Esophagus (tissue), 2 donors: ENCODE results near the gene PRCP. TPM values are rescaled to one million over a fixed set of nuclear protein-coding genes. Genes with fewer than 3 reads are reported as not detected.

Experiments
- H3K27ac ChIP-seq, 2 donors: one replicate each; pipeline ENCODE4 v1.5.1; 2013; ENCODE audit warnings: low read depth in 2 of 2, mild to moderate bottlenecking in 2 of 2, inconsistent platforms in 1 of 2, low read length in 1 of 2, moderate library complexity in 1 of 2
- H3K27me3 ChIP-seq, 2 donors: one replicate each; pipeline ENCODE4 v1.6.1; 2013; ENCODE audit warnings: low read length in 2 of 2, control low read depth in 1 of 2, mild to moderate bottlenecking in 1 of 2; ENCODE audit not compliant: insufficient read depth in 2 of 2, control insufficient read depth in 1 of 2
- H3K36me3 ChIP-seq, 2 donors: one replicate each; pipeline ENCODE4 v1.6.1; 2013; ENCODE audit warnings: low read length in 1 of 2; ENCODE audit not compliant: control insufficient read depth in 2 of 2, insufficient read depth in 2 of 2
- H3K4me1 ChIP-seq, 2 donors: one replicate each; pipeline ENCODE4 v1.6.1; 2013; ENCODE audit warnings: low read length in 1 of 2; ENCODE audit not compliant: control insufficient read depth in 2 of 2, insufficient read depth in 2 of 2
- H3K4me3 ChIP-seq, 2 donors: one replicate each; pipeline ENCODE4 v1.5.1; 2013; ENCODE audit warnings: low read length in 2 of 2, mild to moderate bottlenecking in 2 of 2, low read depth in 1 of 2, moderate library complexity in 1 of 2
- H3K9me3 ChIP-seq, 2 donors: one replicate each; pipeline ENCODE4 v1.6.1; 2013; ENCODE audit warnings: mild to moderate bottlenecking in 2 of 2, low read depth in 1 of 2, low read length in 1 of 2, moderate library complexity in 1 of 2; ENCODE audit not compliant: control insufficient read depth in 2 of 2, insufficient read depth in 1 of 2
- WGBS, 2 donors: extraction: QIAGEN DNeasy Blood & Tissue Kit; methylation state at CpG; one replicate each; pipeline ENCODE4 v1.1.7; 2013; 5-methylcytosine and 5-hydroxymethylcytosine counted together
- polyA plus RNA-seq, 2 donors: library from polyadenylated mRNA; stranded (reverse); fragments of 200-250 nt; gene quantifications; one replicate each; pipeline ENCODE4 v1.2.3, GENCODE V29; 2013
- donor health status: healthy with polysubstance abuse.
- donor health status: Bipolar disorder and iron deficiency.

The PRCP gene
- polyA plus RNA-seq, 2 donors, result 22.1 to 38.3 TPM

GRCh38 chr11:82786001-82786400 lies 114.2 kb downstream of the PRCP start:
- H3K27ac ChIP-seq, result no peak overlapping the region
- no peaks in the 10 kb centered on the region for H3K9me3 ChIP-seq
- H3K27me3 ChIP-seq, result peaks cover 0 to 3% of the 10 kb centered on the region in 2 donors
- no peak overlapping the region for H3K4me3 ChIP-seq
- peaks cover 0 to 3% of the 10 kb centered on the region in 2 donors for H3K4me1 ChIP-seq
- no peaks in the 10 kb centered on the region for H3K36me3 ChIP-seq
- 92 to 94% methylated on average over 2 of the region's 2 CpGs for WGBS, 2 donors

- Histone ChIP-seq H3K9me3 (no peaks in the 10 kb centered on the region), H3K4me3 (no peak overlapping the region)
- WGBS, 2 donors, result 79 to 83% methylated on average over 1 of the region's 1 CpG
Observed at GRCh38 chr11:82782825-82783374, 117.3 kb downstream of the PRCP start.

GRCh38 chr11:82778776-82779175 lies 121.5 kb downstream of the PRCP start:
- no peaks in the 10 kb centered on the region for H3K9me3 ChIP-seq
- no peaks in the 10 kb centered on the region for H3K27me3 ChIP-seq
- no peak overlapping the region for H3K27ac ChIP-seq
- no peaks in the 10 kb centered on the region for H3K4me1 ChIP-seq
- H3K36me3 ChIP-seq, result no peaks in the 10 kb centered on the region
- H3K4me3 ChIP-seq, result no peak overlapping the region
- 66 to 77% methylated on average over 1 of the region's 1 CpG for WGBS, 2 donors

More at GRCh38 chr11:82782825-82783374, 117.3 kb downstream of the PRCP start:
- Histone ChIP-seq H3K4me1 (no peaks in the 10 kb centered on the region), H3K27me3 (no peaks in the 10 kb centered on the region), H3K27ac (no peak overlapping the region), H3K36me3 (no peaks in the 10 kb centered on the region)

- no peak overlapping the region for H3K27ac ChIP-seq
- no peaks in the 10 kb centered on the region for H3K9me3 ChIP-seq
- H3K4me1 ChIP-seq, result no peaks in the 10 kb centered on the region
- WGBS, 2 donors, result 62 to 89% methylated on average over 2 of the region's 2 CpGs
- no peaks in the 10 kb centered on the region for H3K27me3 ChIP-seq
- H3K36me3 ChIP-seq, result no peaks in the 10 kb centered on the region
- no peak overlapping the region for H3K4me3 ChIP-seq
Observed at GRCh38 chr11:82776377-82776776, 123.9 kb downstream of the PRCP start.

GRCh38 chr11:82775736-82776346 lies 124.4 kb downstream of the PRCP start:
- no peak overlapping the region for H3K27ac ChIP-seq
- no peak overlapping the region for H3K4me3 ChIP-seq
- no peaks in the 10 kb centered on the region for H3K27me3 ChIP-seq
- no peaks in the 10 kb centered on the region for H3K9me3 ChIP-seq
- no peaks in the 10 kb centered on the region for H3K4me1 ChIP-seq
- H3K36me3 ChIP-seq, result no peaks in the 10 kb centered on the region
- WGBS, 2 donors, result 36 to 45% methylated on average over 3 of the region's 3 CpGs

- no peaks in the 10 kb centered on the region for H3K9me3 ChIP-seq
- H3K4me3 ChIP-seq, result no peak overlapping the region
- WGBS, 2 donors, result 75 to 76% methylated on average over 1 of the region's 1 CpG
- no peaks in the 10 kb centered on the region for H3K4me1 ChIP-seq
- no peaks in the 10 kb centered on the region for H3K27me3 ChIP-seq
- H3K36me3 ChIP-seq, result no peaks in the 10 kb centered on the region
- no peak overlapping the region for H3K27ac ChIP-seq
Observed at GRCh38 chr11:82775218-82775617, 125.0 kb downstream of the PRCP start.

Other genes starting within 250 kb of the PRCP start
- gene FAM181B, start 166.6 kb downstream of the PRCP start, polyA plus RNA-seq, result under 1 TPM; 0.29 to 0.51 TPM
- 1 to 10 TPM in 1 of 2 donors, under 1 TPM in 1; 0.92 to 2.5 TPM for gene DDIAS, start 1.3 kb upstream of the PRCP start, polyA plus RNA-seq
- gene RAB30, start 171.5 kb upstream of the PRCP start, polyA plus RNA-seq, result 1 to 10 TPM in 1 of 2 donors, under 1 TPM in 1; 0.90 to 1.8 TPM